Measurements from ENCODE around the gene GTF2F1.
"Not testable (repeated sequence)": the region's sequence is repeated elsewhere in the genome, so short reads cannot be mapped to it uniquely, and the experiment has no call there.

Gene GTF2F1

GRCh38 chr19:6374161-6374709 is 18.7 kb downstream of the GTF2F1 start:
- peak; percentile 26 for FAIRE-seq
- no peak for TF ChIP-seq POLR2AphosphoS5 (IDR thresholded peaks at IDR 0.05; ENCODE audit: low read depth, low read length)
- no peak for TF ChIP-seq TAF1 (IDR thresholded peaks at IDR 0.05; ENCODE audit: low read depth, low read length)
- no peak for TF ChIP-seq POLR2A (IDR thresholded peaks at IDR 0.05; ENCODE audit: low read depth, low read length)
- no peak for TF ChIP-seq PAX5 (IDR thresholded peaks at IDR 0.05; ENCODE audit: insufficient read depth, low read length, severe bottlenecking)
- no peak for TF ChIP-seq SPI1 (IDR thresholded peaks at IDR 0.05; ENCODE audit: low read depth, low read length)
- TF ChIP-seq POU2F2 (IDR thresholded peaks at IDR 0.05; ENCODE audit: low read depth, low read length) = no peak

GRCh38 chr19:6373813-6374108 is 19.2 kb downstream of the GTF2F1 start:
- FAIRE-seq = no peak
- no peak for DNase-seq (ENCODE audit: insufficient read length, low spot score)
- TF ChIP-seq POLR2A (IDR thresholded peaks at IDR 0.05; ENCODE audit: low read depth, low read length) = no peak
- no peak for TF ChIP-seq POU2F2 (IDR thresholded peaks at IDR 0.05; ENCODE audit: low read depth, low read length)
- TF ChIP-seq PAX5 (IDR thresholded peaks at IDR 0.05; ENCODE audit: insufficient read depth, low read length, severe bottlenecking) = no peak
- TF ChIP-seq SPI1 (IDR thresholded peaks at IDR 0.05; ENCODE audit: low read depth, low read length) = no peak
- TF ChIP-seq POLR2AphosphoS5 (IDR thresholded peaks at IDR 0.05; ENCODE audit: low read depth, low read length) = no peak

More at GRCh38 chr19:6374161-6374709, 18.7 kb downstream of the GTF2F1 start:
- DNase-seq (ENCODE audit: insufficient read length, low spot score) = no peak

- peak; percentile 92 for DNase-seq (ENCODE audit: insufficient read length, low spot score)
- FAIRE-seq = peak; percentile 100
- no peak for TF ChIP-seq POLR2AphosphoS5 (IDR thresholded peaks at IDR 0.05; ENCODE audit: low read depth, low read length)
- TF ChIP-seq POU2F2 (IDR thresholded peaks at IDR 0.05; ENCODE audit: low read depth, low read length) = no peak
- TF ChIP-seq SPI1 (IDR thresholded peaks at IDR 0.05; ENCODE audit: low read depth, low read length) = no peak
- no peak for TF ChIP-seq TAF1 (IDR thresholded peaks at IDR 0.05; ENCODE audit: low read depth, low read length)
- TF ChIP-seq PAX5 (IDR thresholded peaks at IDR 0.05; ENCODE audit: insufficient read depth, low read length, severe bottlenecking) = no peak
- TF ChIP-seq POLR2A (IDR thresholded peaks at IDR 0.05; ENCODE audit: low read depth, low read length) = no peak
Measured at GRCh38 chr19:6373096-6373812, 19.7 kb downstream of the GTF2F1 start.

- FAIRE-seq = no peak
- DNase-seq (ENCODE audit: insufficient read length, low spot score) = peak; percentile 94
- TF ChIP-seq POLR2AphosphoS5 (IDR thresholded peaks at IDR 0.05; ENCODE audit: low read depth, low read length) (no peak), TAF1 (IDR thresholded peaks at IDR 0.05; ENCODE audit: low read depth, low read length) (peak; percentile 41; the same call in 1 of the 2 replicates)
Measured at GRCh38 chr19:6372594-6373095, 20.3 kb downstream of the GTF2F1 start, which contains the start of gene ALKBH7. ALKBH7 (plus strand) TSS chr19:6372794; CDS start chr19:6372821, 27 bp downstream.

- TF ChIP-seq TAF1 (IDR thresholded peaks at IDR 0.05; ENCODE audit: low read depth, low read length) (no peak), POLR2AphosphoS5 (IDR thresholded peaks at IDR 0.05; ENCODE audit: low read depth, low read length) (no peak), PAX5 (IDR thresholded peaks at IDR 0.05; ENCODE audit: insufficient read depth, low read length, severe bottlenecking) (no peak), SPI1 (IDR thresholded peaks at IDR 0.05; ENCODE audit: low read depth, low read length) (no peak)
- DNase-seq (ENCODE audit: insufficient read length, low spot score) (no peak), FAIRE-seq (no peak)
Measured at GRCh38 chr19:6364353-6364752, 28.6 kb downstream of the GTF2F1 start.

GRCh38 chr19:6362351-6362801 is 30.6 kb downstream of the GTF2F1 start:
- TF ChIP-seq PAX5 (IDR thresholded peaks at IDR 0.05; ENCODE audit: insufficient read depth, low read length, severe bottlenecking) = no peak
- no peak for TF ChIP-seq POU2F2 (IDR thresholded peaks at IDR 0.05; ENCODE audit: low read depth, low read length)
- FAIRE-seq (peak; percentile 66), DNase-seq (ENCODE audit: insufficient read length, low spot score) (no peak)

- FAIRE-seq = no peak
- TF ChIP-seq POLR2AphosphoS5 (IDR thresholded peaks at IDR 0.05; ENCODE audit: low read depth, low read length) = no peak
- no peak for TF ChIP-seq PAX5 (IDR thresholded peaks at IDR 0.05; ENCODE audit: insufficient read depth, low read length, severe bottlenecking)
- no peak for TF ChIP-seq SPI1 (IDR thresholded peaks at IDR 0.05; ENCODE audit: low read depth, low read length)
- TF ChIP-seq TAF1 (IDR thresholded peaks at IDR 0.05; ENCODE audit: low read depth, low read length) = no peak
- no peak for TF ChIP-seq POU2F2 (IDR thresholded peaks at IDR 0.05; ENCODE audit: low read depth, low read length)
- no peak for TF ChIP-seq POLR2A (IDR thresholded peaks at IDR 0.05; ENCODE audit: low read depth, low read length)
- no peak for DNase-seq (ENCODE audit: insufficient read length, low spot score)
Measured at GRCh38 chr19:6362027-6362350, 31.0 kb downstream of the GTF2F1 start.

- not testable (repeated sequence) for FAIRE-seq; DNase-seq (ENCODE audit: insufficient read length, low spot score)
Measured at GRCh38 chr19:6360857-6361216, 32.1 kb downstream of the GTF2F1 start.

- not testable (repeated sequence) for FAIRE-seq; DNase-seq (ENCODE audit: insufficient read length, low spot score)
Measured at GRCh38 chr19:6360445-6360844, 32.5 kb downstream of the GTF2F1 start.

GRCh38 chr19:6359568-6360341 is 33.2 kb downstream of the GTF2F1 start:
- TF ChIP-seq POLR2AphosphoS5 (IDR thresholded peaks at IDR 0.05; ENCODE audit: low read depth, low read length) (no peak), POU2F2 (IDR thresholded peaks at IDR 0.05; ENCODE audit: low read depth, low read length) (no peak), SPI1 (IDR thresholded peaks at IDR 0.05; ENCODE audit: low read depth, low read length) (no peak), POLR2A (IDR thresholded peaks at IDR 0.05; ENCODE audit: low read depth, low read length) (no peak), PAX5 (IDR thresholded peaks at IDR 0.05; ENCODE audit: insufficient read depth, low read length, severe bottlenecking) (no peak), TAF1 (IDR thresholded peaks at IDR 0.05; ENCODE audit: low read depth, low read length) (no peak)
- FAIRE-seq (no peak), DNase-seq (ENCODE audit: insufficient read length, low spot score) (no peak)

All from GM12891 (cell line).